ENCODE data around the gene NCBP3.

GRCh38 chr17:3892095-3892998 is 46.3 kb upstream of the NCBP3 start:
- no peak for TF ChIP-seq EZH2 (IDR thresholded peaks at IDR 0.05; ENCODE audit: low read depth, low read length, severe bottlenecking)
- TF ChIP-seq, protein P1, sequence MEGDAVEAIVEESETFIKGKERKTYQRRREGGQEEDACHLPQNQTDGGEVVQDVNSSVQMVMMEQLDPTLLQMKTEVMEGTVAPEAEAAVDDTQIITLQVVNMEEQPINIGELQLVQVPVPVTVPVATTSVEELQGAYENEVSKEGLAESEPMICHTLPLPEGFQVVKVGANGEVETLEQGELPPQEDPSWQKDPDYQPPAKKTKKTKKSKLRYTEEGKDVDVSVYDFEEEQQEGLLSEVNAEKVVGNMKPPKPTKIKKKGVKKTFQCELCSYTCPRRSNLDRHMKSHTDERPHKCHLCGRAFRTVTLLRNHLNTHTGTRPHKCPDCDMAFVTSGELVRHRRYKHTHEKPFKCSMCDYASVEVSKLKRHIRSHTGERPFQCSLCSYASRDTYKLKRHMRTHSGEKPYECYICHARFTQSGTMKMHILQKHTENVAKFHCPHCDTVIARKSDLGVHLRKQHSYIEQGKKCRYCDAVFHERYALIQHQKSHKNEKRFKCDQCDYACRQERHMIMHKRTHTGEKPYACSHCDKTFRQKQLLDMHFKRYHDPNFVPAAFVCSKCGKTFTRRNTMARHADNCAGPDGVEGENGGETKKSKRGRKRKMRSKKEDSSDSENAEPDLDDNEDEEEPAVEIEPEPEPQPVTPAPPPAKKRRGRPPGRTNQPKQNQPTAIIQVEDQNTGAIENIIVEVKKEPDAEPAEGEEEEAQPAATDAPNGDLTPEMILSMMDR (IDR thresholded peaks at IDR 0.05; ENCODE audit: control extremely low read depth in 1 of 3, insufficient read depth in 1 of 3, low read depth in 1 of 3, low read length in 3 of 3) = no peak
